ENCODE measurements around the gene LTBR.

The LTBR gene

DNA sequence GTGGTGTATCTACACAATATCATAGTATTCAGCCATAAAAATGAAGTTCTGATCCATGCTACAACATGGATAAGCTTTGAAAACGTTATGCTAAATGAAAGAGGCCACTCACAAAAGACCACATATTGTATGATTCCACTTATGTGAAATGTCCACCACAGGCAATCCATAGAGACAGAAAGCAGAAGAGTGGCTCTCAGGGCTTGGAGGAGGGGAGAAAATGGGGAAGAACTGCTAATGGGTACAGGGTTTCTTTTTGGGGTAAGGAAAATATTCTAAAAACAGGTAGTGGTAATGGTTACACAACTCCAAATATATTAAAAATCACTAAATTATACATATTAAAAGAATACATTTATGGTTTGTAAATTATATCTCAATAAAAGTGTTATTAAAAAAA is 25.1 kb upstream of the LTBR start:
- no peak for DNase-seq (ENCODE audit: low spot score)
- TF ChIP-seq, protein P1, sequence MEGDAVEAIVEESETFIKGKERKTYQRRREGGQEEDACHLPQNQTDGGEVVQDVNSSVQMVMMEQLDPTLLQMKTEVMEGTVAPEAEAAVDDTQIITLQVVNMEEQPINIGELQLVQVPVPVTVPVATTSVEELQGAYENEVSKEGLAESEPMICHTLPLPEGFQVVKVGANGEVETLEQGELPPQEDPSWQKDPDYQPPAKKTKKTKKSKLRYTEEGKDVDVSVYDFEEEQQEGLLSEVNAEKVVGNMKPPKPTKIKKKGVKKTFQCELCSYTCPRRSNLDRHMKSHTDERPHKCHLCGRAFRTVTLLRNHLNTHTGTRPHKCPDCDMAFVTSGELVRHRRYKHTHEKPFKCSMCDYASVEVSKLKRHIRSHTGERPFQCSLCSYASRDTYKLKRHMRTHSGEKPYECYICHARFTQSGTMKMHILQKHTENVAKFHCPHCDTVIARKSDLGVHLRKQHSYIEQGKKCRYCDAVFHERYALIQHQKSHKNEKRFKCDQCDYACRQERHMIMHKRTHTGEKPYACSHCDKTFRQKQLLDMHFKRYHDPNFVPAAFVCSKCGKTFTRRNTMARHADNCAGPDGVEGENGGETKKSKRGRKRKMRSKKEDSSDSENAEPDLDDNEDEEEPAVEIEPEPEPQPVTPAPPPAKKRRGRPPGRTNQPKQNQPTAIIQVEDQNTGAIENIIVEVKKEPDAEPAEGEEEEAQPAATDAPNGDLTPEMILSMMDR (IDR thresholded peaks at IDR 0.05; ENCODE audit: extremely low read depth, missing control alignments) = no peak

DNA sequence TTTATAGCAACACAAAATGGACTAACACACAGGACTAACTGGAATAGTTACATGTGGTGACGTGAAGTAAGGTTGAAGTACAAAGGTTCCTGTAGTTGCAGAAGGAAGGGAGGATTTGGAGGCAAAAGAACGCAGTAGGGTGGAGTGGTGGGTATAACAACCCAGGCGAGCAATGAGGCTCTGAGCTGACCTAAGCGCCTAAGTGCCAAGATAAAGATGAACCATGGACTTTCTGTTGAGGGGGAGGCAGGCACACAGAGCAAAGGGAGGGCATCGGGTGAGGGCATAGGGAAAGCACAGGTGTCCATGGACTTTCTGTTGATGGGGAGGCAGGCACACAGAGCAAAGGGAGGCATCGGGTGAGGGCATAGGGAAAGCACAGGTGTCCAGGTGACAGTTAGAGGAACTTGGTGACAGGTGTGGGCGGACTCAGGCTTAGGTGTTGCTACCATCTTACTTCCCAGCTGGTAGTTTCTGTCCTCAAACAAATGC is 23.8 kb upstream of the LTBR start:
- DNase-seq (ENCODE audit: low spot score) = no peak
- TF ChIP-seq, protein P1 (IDR thresholded peaks at IDR 0.05; ENCODE audit: extremely low read depth, missing control alignments) = no peak

DNA sequence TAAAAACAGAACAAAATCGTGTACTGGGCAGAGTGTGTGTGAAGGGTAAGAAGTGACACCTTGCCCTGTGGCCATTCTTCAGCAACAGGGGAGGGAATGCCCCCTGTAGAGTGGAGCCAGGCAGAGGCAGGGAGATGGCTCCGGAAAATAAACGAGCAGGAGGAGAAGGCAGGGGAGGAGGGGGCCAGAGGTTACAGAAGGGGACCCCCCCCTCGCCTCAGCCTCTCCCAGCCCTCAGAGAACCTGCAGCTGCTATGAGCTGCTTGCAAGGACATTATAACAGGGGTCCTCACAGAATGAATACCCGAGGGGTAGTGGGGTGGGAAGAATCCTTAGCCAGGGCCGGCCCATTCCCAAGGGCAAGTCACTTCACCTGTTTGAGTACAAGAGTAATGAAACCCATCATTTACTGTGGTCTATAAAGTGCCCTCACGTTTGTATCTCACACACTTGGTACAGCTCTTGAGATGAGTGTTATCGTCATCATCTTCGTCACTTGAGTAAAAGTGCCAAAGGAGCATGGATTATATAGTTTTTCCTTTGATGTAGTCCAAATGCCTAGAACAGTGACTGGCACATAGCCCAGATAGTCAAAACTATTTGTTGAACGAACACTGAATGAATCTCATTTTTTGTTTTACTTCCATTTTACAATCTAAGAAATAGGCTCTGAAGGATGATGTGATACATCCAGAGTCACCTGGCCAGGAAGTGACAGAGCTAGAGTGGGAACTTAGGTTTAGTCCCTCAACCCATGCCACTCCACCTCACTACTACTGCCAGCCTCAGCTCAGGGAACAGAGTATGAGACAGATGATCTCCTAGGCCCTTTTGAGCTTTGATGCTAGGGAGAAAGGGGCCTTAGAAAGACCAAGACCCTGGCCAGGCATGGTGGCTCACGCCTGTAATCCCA is 23.1 kb upstream of the LTBR start:
- DNase-seq (ENCODE audit: low spot score) = no peak
- TF ChIP-seq, protein P1 (IDR thresholded peaks at IDR 0.05; ENCODE audit: extremely low read depth, missing control alignments) = no peak

DNA sequence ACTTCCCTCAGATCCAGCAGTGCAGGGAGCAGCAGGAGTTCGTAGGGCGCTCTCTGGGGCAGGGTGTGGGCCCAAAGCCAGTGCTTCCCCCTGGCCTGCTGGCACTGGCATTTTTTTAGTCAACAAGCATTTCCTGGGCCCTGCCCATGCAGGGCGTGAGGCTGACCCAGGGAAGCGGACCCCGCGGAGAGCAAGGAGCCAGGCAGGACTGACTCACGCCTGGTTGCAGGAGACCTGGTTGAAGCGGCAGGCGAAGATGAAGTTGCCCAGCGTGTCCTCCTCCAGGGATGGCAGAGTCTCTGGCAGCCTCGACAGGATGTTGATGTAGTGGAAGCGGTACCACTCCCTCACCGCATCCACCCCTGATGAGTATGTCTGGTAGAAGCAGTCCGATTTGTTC is 22.1 kb upstream of the LTBR start:
- TF ChIP-seq, protein P1 (IDR thresholded peaks at IDR 0.05; ENCODE audit: extremely low read depth, missing control alignments) = no peak
- no peak for DNase-seq (ENCODE audit: low spot score)

DNA sequence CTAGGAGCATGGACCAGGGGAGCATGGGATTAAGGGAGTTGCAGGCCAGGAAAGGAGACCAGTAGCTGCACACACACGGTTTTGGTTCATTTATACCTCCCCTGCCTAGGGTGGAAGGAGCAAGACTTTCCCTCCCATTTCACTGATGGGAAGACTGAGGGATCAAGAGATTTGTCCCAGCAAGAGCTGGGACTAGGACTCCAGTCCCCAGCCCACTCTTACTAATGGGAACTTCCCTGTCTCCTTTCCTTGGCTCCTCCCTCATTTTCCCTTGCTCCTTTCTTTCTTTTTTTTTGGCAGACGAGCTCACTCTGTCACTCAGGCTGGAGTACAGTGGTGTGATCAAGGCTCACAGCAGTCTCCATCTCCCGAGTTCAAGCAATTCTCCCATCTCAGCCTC is 21.6 kb upstream of the LTBR start:
- DNase-seq (ENCODE audit: low spot score) = no peak
- TF ChIP-seq, protein P1 (IDR thresholded peaks at IDR 0.05; ENCODE audit: extremely low read depth, missing control alignments) = no peak

DNA sequence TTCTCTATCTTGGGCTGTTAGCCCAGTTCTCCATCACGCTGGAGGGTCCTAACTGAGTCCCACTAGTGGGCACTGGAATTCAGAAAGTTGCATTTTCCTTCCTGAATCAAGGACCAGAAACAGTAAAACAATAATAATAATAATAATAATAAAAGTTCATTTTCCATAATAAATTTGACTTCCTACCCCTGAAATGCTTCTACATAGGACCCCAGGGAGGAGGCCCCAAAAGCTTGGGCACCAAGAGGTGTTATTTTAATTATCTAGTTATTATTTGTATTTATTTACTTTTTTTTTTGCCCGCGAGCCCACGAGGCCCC is 21.0 kb upstream of the LTBR start:
- TF ChIP-seq, protein P1 (IDR thresholded peaks at IDR 0.05; ENCODE audit: extremely low read depth, missing control alignments) = no peak
- DNase-seq (ENCODE audit: low spot score) = no peak

DNA sequence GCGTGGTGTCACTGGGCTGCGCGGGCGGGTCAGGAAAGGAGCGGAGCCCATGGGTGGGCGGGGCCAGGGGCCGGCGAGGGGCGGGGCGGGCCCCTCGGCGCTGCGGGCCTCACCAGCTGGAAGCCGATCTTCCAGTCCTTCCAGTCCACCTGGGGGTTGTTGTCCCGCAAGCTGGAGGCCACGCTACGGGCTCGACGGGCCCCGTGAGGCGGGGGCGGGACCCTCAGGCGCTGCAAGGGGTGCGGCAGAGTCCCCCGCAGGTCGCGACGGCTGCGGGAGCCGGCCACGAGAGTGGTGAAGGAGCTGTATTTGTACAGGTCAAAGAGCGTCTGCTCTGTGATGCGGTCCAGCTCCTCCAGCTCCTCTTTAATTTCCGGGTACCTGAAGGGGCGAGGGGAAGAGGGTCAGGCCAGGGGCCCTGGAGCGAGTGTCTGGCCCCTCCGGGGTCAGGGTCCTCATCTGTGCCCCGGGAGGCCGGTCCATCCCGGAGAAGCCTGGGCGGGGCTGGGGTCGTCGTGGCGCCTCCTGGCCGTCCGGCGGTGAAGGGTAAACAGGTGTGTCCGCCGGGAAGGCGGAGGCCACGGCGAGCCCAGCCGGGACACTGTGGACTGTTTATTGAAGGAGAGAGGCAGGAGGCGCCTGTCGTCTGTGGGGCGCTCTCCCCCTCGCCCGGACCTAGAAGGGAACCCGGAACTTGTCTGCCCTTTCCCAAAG is 20.5 kb upstream of the LTBR start:
- DNase-seq (ENCODE audit: low spot score) = peak; percentile 89

More for the DNA sequence above, 20.5 kb upstream of the LTBR start:
- TF ChIP-seq, protein P1 (IDR thresholded peaks at IDR 0.05; ENCODE audit: extremely low read depth, missing control alignments) = no peak
